Fibroblast of mammary gland (primary cell): ENCODE results near the gene SNHG17.
A peak's percentile ranks its signal among the peaks of the same experiment; 100 is the strongest.
"Not testable (repeated sequence)": the region's sequence is repeated elsewhere in the genome, so short reads cannot be mapped to it uniquely, and the experiment has no call there.

ENCODE experiments used
- DNase-seq: peaks from one replicate; pipeline ENCODE4 v3.0.0-alpha.2; 2010; ENCODE audit warnings: low read depth
- H3K4me3 ChIP-seq: 2 replicates; pipeline ENCODE4 v1.5.1; 2011; ENCODE audit warnings: low read depth, mild to moderate bottlenecking, low read length, moderate library complexity; ENCODE audit not compliant: control insufficient read depth
- TF ChIP-seq, protein P1 (sequence below): conservative IDR thresholded peaks from 2 replicates; pipeline ENCODE4 v1.5.1; 2011; ENCODE audit warnings: low read depth, low read length, inconsistent platforms; ENCODE audit not compliant: control insufficient read depth, insufficient read depth

Gene SNHG17

GRCh38 chr20:38420388-38421085, 14.6 kb downstream of the SNHG17 start:
- TF ChIP-seq, protein P1, sequence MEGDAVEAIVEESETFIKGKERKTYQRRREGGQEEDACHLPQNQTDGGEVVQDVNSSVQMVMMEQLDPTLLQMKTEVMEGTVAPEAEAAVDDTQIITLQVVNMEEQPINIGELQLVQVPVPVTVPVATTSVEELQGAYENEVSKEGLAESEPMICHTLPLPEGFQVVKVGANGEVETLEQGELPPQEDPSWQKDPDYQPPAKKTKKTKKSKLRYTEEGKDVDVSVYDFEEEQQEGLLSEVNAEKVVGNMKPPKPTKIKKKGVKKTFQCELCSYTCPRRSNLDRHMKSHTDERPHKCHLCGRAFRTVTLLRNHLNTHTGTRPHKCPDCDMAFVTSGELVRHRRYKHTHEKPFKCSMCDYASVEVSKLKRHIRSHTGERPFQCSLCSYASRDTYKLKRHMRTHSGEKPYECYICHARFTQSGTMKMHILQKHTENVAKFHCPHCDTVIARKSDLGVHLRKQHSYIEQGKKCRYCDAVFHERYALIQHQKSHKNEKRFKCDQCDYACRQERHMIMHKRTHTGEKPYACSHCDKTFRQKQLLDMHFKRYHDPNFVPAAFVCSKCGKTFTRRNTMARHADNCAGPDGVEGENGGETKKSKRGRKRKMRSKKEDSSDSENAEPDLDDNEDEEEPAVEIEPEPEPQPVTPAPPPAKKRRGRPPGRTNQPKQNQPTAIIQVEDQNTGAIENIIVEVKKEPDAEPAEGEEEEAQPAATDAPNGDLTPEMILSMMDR = no peak
- no peak overlapping the region for H3K4me3 ChIP-seq
- no peak for DNase-seq

- no peak overlapping the region for H3K4me3 ChIP-seq
Measured at GRCh38 chr20:38418509-38419204, 16.5 kb downstream of the SNHG17 start.

DNA sequence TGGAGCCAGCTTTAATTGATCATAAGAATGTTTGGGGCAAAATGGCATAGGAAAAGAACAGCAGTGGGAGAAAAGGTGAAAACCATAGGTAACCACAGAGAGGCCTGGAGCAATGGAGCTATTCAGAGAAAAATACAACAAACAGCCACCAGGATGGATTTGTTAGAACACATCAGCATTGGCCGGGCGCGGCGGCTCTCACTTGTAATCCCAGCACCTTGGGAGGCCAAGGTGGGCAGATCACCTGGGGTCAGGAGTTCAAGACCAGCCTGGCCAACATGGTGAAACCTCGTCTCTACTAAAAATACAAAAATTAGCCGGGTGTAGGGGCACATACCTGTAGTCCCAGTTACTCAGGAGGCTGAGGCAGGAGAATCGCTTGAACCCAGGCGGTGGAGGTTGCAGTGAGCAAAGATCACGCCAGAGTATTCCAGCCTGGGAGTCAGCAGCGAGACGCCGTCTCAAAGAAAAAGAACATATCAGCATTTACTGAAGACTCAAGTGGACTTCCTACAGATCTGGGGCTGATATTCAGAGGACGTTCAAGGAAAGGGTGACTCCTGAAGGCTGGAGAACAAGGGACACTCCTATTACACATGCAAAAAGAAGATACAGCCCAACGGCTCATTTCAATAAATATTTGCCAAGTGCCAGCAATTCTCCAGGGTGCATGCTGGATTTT, 20.2 kb downstream of the SNHG17 start:
- no peak overlapping the region for H3K4me3 ChIP-seq
- no peak for DNase-seq
- TF ChIP-seq, protein P1 = no peak

More at GRCh38 chr20:38418509-38419204, 16.5 kb downstream of the SNHG17 start:
- TF ChIP-seq, protein P1 = no peak
- DNase-seq = peak; percentile 66

DNA sequence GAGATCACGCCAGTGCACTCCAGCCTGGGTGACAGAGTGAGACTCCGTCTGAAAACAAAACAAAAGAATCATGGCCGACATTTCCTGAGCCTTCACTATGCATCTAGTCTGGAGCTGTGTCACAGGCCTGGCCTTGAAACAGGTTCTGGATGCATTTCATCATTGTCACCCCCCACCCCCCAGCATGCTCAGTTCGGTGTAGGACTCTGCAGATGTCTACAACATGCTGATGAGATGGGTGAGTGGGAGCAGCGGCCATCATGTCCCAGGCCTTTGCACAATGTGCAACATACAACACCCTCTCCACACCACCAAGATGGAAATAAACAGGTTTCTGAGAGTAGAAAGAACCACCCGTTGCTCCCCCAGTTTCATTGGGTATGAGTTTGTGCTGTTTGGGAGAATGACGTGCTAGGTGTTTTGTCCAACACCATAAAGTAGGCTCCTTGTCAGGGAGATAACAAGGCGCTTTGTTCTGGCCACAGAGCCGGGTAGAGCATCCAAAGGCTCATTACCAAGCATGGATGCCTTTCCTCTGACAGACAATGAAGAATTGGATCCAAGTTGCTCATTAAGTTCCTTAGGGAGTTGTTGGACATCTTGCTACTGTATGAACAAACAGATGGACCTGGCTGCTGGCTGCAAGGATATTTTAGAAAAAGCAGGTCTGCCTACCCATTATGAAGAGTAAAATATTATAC, 22.1 kb downstream of the SNHG17 start:
- no peak overlapping the region for H3K4me3 ChIP-seq
- TF ChIP-seq, protein P1 = no peak
- peak; percentile 74 for DNase-seq

DNA sequence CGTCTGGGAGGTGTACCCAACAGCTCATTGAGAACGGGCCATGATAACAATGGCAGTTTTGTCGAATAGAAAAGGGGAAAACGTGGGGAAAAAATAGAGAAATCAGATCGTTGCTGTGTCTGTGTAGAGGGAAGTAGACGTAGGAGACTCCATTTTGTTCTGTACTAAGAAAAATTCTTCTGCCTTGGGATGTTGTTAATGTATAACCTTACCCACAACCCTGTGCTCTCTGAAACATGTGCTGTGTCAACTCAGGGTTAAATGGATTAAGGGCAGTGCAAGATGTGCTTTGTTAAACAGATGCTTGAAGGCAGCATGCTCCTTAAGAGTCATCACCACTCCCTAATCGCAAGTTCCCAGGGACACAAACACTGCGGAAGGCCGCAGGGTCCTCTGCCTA, 27.3 kb downstream of the SNHG17 start:
- DNase-seq, H3K4me3 ChIP-seq: not testable (repeated sequence)

DNA sequence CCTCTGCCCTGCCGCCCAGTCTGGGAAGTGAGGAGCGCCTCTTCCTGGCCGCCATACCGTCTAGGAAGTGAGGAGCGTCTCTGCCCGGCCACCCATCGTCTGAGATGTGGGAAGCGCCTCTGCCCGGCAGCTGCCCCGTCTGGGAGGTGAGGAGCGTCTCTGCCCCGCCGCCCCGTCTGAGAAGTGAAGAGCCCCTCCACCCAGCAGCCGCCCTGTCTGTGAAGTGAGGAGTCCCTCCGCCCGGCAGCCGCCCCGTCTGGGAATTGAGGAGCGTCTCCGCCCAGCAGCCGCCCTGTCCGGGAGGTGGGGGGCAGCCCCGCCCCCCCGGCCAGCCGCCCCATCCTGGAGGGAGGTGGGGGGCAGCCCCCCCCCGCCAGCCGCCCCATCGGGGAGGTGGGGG, 27.8 kb downstream of the SNHG17 start:
- H3K4me3 ChIP-seq = no peak overlapping the region
- TF ChIP-seq, protein P1 = no peak
- no peak for DNase-seq
